Mesendoderm (in vitro differentiated cells): ENCODE results near the gene NOB1.

Experiments used
- DNase-seq: peaks from one replicate; pipeline ENCODE4 v3.0.0; 2013
- H2AK5ac ChIP-seq: 2 replicates; pipeline ENCODE4 v1.6.1; 2013; ENCODE audit warnings: low read length, inconsistent platforms
- H2BK120ac ChIP-seq: 2 replicates; pipeline ENCODE4 v1.6.1; 2013; ENCODE audit warnings: low read depth, mild to moderate bottlenecking, low read length, moderate library complexity, mixed read lengths
- H2BK15ac ChIP-seq: replicated peaks from 2 replicates; pipeline ENCODE4 v1.6.1; 2013; ENCODE audit warnings: low read depth, mild to moderate bottlenecking, moderate library complexity
- H2BK5ac ChIP-seq: 2 replicates; pipeline ENCODE4 v1.6.1; 2013; ENCODE audit warnings: low read length, inconsistent platforms
- H3K18ac ChIP-seq: 2 replicates; pipeline ENCODE4 v1.6.1; 2013; ENCODE audit warnings: mild to moderate bottlenecking, low read length, mixed read lengths
- H3K23ac ChIP-seq: one replicate; pipeline ENCODE4 v1.6.1; 2013; ENCODE audit warnings: low read length
- H3K27ac ChIP-seq: 2 replicates; pipeline ENCODE4 v1.5.1; 2013; ENCODE audit warnings: low read depth, mild to moderate bottlenecking, inconsistent platforms, low read length, moderate library complexity
- H3K27me3 ChIP-seq: 2 replicates; pipeline ENCODE4 v1.6.1; 2013; ENCODE audit warnings: low read length, control low read depth, mild to moderate bottlenecking, inconsistent platforms; ENCODE audit not compliant: insufficient read depth, poor library complexity
- H3K36me3 ChIP-seq: 2 replicates; pipeline ENCODE4 v1.6.1; 2013; ENCODE audit warnings: low read length, inconsistent platforms; ENCODE audit not compliant: control insufficient read depth, insufficient read depth
- H3K4ac ChIP-seq: one replicate; pipeline ENCODE4 v1.6.1; 2013; ENCODE audit warnings: low read depth, mild to moderate bottlenecking, low read length, moderate library complexity
- H3K4me1 ChIP-seq: 2 replicates; pipeline ENCODE4 v1.6.1; 2013; ENCODE audit warnings: low read depth, low read length, inconsistent platforms; ENCODE audit not compliant: control insufficient read depth
- H3K4me2 ChIP-seq: 2 replicates; pipeline ENCODE4 v1.6.1; 2013; ENCODE audit warnings: low read length
- H3K4me3 ChIP-seq: 2 replicates; pipeline ENCODE4 v1.5.1; 2013; ENCODE audit warnings: mild to moderate bottlenecking, low read length
- H3K56ac ChIP-seq: one replicate; pipeline ENCODE4 v1.6.1; 2013; ENCODE audit warnings: low read length
- H3K79me1 ChIP-seq: 2 replicates; pipeline ENCODE4 v1.6.1; 2013; ENCODE audit warnings: low read length, inconsistent platforms
- H3K79me2 ChIP-seq: 2 replicates; pipeline ENCODE4 v1.6.1; 2013; ENCODE audit warnings: mild to moderate bottlenecking, low read length; ENCODE audit not compliant: control insufficient read depth, insufficient read depth
- H3K9ac ChIP-seq: 2 replicates; pipeline ENCODE4 v1.6.1; 2013; ENCODE audit warnings: low read length, inconsistent platforms
- H4K5ac ChIP-seq: one replicate; pipeline ENCODE4 v1.6.1; 2013; ENCODE audit warnings: low read length
- H4K8ac ChIP-seq: one replicate; pipeline ENCODE4 v1.6.1; 2013; ENCODE audit warnings: low read depth, mild to moderate bottlenecking, control low read depth, low read length, moderate library complexity
- WGBS: extraction: QIAGEN DNeasy Blood & Tissue Kit; methylation state at CpG from one replicate; pipeline ENCODE4 v1.1.7; 2013; ENCODE audit warnings: low lambda C conversion rate, missing lambda C conversion rate; ENCODE audit not compliant: insufficient coverage; ENCODE audit errors: extremely low coverage; 5-methylcytosine and 5-hydroxymethylcytosine counted together

NOB1 gene

GRCh38 chr16:69779724-69780123, 25.0 kb upstream of the NOB1 start:
- DNase-seq, result no peak
- Histone ChIP-seq H2BK5ac (no peak overlapping the region), H3K56ac (no peak overlapping the region), H2BK15ac (no peak overlapping the region), H3K4me2 (no peak overlapping the region), H3K9ac (no peak overlapping the region), H3K79me2 (peaks cover 1% of the 10 kb centered on the region), H3K23ac (no peak overlapping the region), H3K36me3 (no peaks in the 10 kb centered on the region), H3K4me3 (no peak overlapping the region), H4K5ac (no peak overlapping the region), H3K18ac (no peak overlapping the region), H3K27me3 (no peaks in the 10 kb centered on the region), H3K4me1 (no peaks in the 10 kb centered on the region), H4K8ac (no peak overlapping the region), H2AK5ac (no peak overlapping the region), H3K4ac (no peak overlapping the region), H2BK120ac (no peak overlapping the region), H3K27ac (no peak overlapping the region), H3K79me1 (peaks cover 7% of the 10 kb centered on the region)
- WGBS, result no CpG with 5 or more reads among the region's 2 CpGs

DNA sequence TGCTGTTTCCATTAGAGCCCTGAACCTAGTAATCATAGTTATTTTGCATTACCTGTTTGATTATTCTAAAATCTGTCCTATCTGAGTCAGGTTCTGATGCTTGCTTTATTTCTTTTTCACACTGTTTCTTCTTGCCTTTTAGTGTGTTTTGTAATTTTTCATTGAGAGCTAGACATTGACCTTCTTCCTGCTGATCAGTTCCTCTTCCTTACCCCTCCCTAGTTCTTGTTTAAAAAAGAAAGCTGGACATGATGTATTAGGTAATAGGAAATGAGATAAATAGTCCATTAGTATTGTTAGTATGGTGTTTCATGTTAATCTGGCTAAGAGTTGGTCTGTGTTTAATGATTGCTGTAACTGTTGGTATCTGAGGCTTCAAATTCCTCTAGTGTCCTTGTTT, 20.8 kb upstream of the NOB1 start:
- H3K79me2 ChIP-seq, result peaks cover 3% of the 10 kb centered on the region
- no peaks in the 10 kb centered on the region for H3K4me1 ChIP-seq
- no peak overlapping the region for H3K4ac ChIP-seq
- no peak overlapping the region for H3K4me2 ChIP-seq
- H2AK5ac ChIP-seq, result no peak overlapping the region
- no peak overlapping the region for H3K27ac ChIP-seq
- peaks cover 14% of the 10 kb centered on the region for H3K79me1 ChIP-seq
- no peak overlapping the region for H3K56ac ChIP-seq
- DNase-seq, result no peak
- H4K5ac ChIP-seq, result no peak overlapping the region
- H3K23ac ChIP-seq, result no peak overlapping the region
- no peak overlapping the region for H4K8ac ChIP-seq
- no peaks in the 10 kb centered on the region for H3K36me3 ChIP-seq
- no peak overlapping the region for H2BK15ac ChIP-seq
- H3K27me3 ChIP-seq, result no peaks in the 10 kb centered on the region
- H3K18ac ChIP-seq, result no peak overlapping the region
- no peak overlapping the region for H2BK5ac ChIP-seq
- H2BK120ac ChIP-seq, result no peak overlapping the region
- no peak overlapping the region for H3K9ac ChIP-seq
- H3K4me3 ChIP-seq, result no peak overlapping the region

DNA sequence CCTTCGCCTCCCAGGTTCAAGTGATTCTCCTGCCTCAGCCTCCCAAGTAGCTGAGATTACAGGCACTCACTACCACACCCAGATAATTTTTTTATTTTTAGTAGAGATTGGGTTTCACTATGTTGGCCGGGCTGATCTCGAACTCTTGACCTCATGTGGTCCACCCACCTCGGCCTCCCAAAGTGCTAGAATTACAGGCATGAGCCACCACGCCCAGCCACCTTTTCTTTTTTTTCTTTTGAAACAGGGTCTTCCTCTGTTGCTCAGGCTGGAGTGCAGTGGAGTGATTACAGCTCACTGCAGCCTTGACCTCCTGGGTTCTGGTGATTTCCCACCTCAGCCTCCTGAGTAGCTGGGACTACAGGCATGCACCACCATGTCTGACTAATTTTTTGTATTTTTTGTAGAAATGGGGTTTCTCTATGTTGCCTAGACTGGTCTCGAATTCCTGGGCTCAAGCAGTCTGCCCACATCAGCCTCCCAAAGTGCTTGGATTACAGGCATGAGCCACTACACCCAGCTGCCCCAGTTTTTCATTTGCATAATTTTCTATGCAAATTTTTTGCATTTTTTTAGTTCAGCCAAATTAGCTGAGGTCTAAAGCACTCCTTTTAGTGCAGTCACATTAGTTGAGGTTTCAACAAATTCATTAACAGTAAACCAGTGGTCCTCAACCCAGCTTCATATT, 18.7 kb upstream of the NOB1 start:
- Histone ChIP-seq H3K27ac (no peak overlapping the region), H3K79me1 (peaks cover 17% of the 10 kb centered on the region), H3K56ac (no peak overlapping the region), H3K27me3 (no peaks in the 10 kb centered on the region), H3K4ac (no peak overlapping the region), H4K5ac (no peak overlapping the region), H2BK5ac (no peak overlapping the region), H2BK120ac (no peak overlapping the region), H3K4me1 (no peaks in the 10 kb centered on the region), H3K18ac (no peak overlapping the region), H3K4me2 (no peak overlapping the region), H3K23ac (no peak overlapping the region), H3K9ac (no peak overlapping the region), H2AK5ac (no peak overlapping the region), H2BK15ac (no peak overlapping the region), H3K36me3 (no peaks in the 10 kb centered on the region), H3K79me2 (peaks cover 5% of the 10 kb centered on the region), H4K8ac (no peak overlapping the region), H3K4me3 (no peak overlapping the region)
- no CpG with 5 or more reads among the region's 6 CpGs for WGBS
- DNase-seq, result no peak

DNA sequence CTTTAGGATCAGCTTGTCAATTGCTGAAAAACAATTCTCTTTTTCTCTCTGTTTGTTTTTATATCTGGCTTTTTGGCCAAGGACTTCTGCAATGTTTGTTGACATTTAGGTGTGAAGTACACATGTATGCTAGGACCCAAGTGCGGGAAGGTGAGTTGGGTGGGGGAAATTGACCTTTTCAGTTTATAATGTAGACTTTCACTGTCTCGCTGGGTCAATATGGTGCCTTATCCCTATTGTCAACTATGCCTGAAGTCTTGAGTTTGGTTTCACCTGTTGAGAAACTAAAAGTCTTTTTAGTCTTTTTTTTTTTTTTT, 16.9 kb upstream of the NOB1 start:
- WGBS, result no CpG with 5 or more reads among the region's 2 CpGs
- H3K23ac ChIP-seq, result no peak overlapping the region
- no peak overlapping the region for H2BK15ac ChIP-seq
- H3K56ac ChIP-seq, result no peak overlapping the region
- peaks cover 17% of the 10 kb centered on the region for H3K79me1 ChIP-seq
- H4K5ac ChIP-seq, result no peak overlapping the region
- H4K8ac ChIP-seq, result no peak overlapping the region
- no peak for DNase-seq
- H3K9ac ChIP-seq, result no peak overlapping the region
- H3K27me3 ChIP-seq, result no peaks in the 10 kb centered on the region
- H2BK120ac ChIP-seq, result no peak overlapping the region
- no peak overlapping the region for H2AK5ac ChIP-seq
- H3K18ac ChIP-seq, result no peak overlapping the region
- no peak overlapping the region for H3K4ac ChIP-seq
- H2BK5ac ChIP-seq, result no peak overlapping the region
- no peaks in the 10 kb centered on the region for H3K36me3 ChIP-seq
- peaks cover 5% of the 10 kb centered on the region for H3K79me2 ChIP-seq
- no peaks in the 10 kb centered on the region for H3K4me1 ChIP-seq
- H3K27ac ChIP-seq, result no peak overlapping the region
- H3K4me2 ChIP-seq, result no peak overlapping the region
- H3K4me3 ChIP-seq, result no peak overlapping the region

DNA sequence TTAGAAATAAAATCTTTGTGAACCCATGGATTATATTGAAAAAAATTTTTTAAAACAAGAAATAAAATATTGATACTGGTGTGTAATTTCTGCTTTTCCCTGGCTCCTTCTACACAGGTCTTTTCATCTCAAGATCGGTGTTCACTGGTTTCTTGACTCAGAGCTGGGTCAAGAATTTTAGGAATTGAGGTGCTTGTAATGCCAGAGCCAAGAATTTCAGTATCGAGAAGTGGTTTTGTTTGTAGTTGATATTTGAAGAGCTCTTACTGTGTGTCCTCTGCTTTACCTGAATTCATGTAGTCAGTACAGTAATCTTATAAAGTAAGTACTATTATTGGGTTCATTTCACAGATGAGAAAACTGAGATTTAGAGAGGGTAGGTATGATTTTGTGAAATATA, 14.7 kb upstream of the NOB1 start:
- Histone ChIP-seq H4K8ac (no peak overlapping the region), H3K27me3 (no peaks in the 10 kb centered on the region), H2BK15ac (no peak overlapping the region), H3K18ac (no peak overlapping the region), H3K4me2 (no peak overlapping the region), H3K4me1 (no peaks in the 10 kb centered on the region), H3K4me3 (no peak overlapping the region), H3K36me3 (no peaks in the 10 kb centered on the region), H2BK120ac (no peak overlapping the region), H3K79me1 (peaks cover 19% of the 10 kb centered on the region), H4K5ac (no peak overlapping the region), H3K9ac (no peak overlapping the region), H3K56ac (no peak overlapping the region), H3K23ac (no peak overlapping the region), H3K79me2 (peaks cover 3% of the 10 kb centered on the region), H2BK5ac (no peak overlapping the region), H3K27ac (no peak overlapping the region), H2AK5ac (no peak overlapping the region), H3K4ac (no peak overlapping the region)
- WGBS, result no CpG with 5 or more reads among the region's 2 CpGs
- DNase-seq, result no peak

DNA sequence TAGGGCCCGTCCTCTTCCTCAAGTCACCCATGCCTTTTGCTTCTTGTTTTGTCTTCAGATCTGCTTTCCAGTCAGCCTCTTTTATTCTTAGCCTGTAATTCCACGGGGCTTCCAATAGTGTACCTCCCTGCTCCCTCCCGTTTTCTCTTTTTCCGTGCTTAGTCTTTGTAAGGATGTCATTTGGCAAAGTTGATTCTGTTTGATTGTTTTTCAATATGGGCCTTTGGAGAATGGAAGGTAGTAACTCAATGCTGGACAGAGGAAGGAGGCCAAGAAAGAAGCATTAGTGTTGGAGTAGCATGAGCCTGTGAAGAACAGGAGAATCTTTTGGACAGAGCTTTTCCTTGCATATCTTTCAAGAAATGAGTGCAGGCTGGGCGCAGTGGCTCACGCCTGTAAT, 13.9 kb upstream of the NOB1 start:
- H2AK5ac ChIP-seq, result no peak overlapping the region
- no peak overlapping the region for H2BK120ac ChIP-seq
- H3K23ac ChIP-seq, result no peak overlapping the region
- no peaks in the 10 kb centered on the region for H3K36me3 ChIP-seq
- H3K9ac ChIP-seq, result no peak overlapping the region
- no CpG with 5 or more reads among the region's 6 CpGs for WGBS
- DNase-seq, result no peak
- no peak overlapping the region for H3K4me2 ChIP-seq
- H3K56ac ChIP-seq, result no peak overlapping the region
- no peak overlapping the region for H3K27ac ChIP-seq
- H3K79me1 ChIP-seq, result peaks cover 17% of the 10 kb centered on the region
- H2BK5ac ChIP-seq, result no peak overlapping the region
- H4K8ac ChIP-seq, result no peak overlapping the region
- no peak overlapping the region for H2BK15ac ChIP-seq
- no peak overlapping the region for H4K5ac ChIP-seq
- H3K18ac ChIP-seq, result no peak overlapping the region
- no peaks in the 10 kb centered on the region for H3K4me1 ChIP-seq
- H3K4ac ChIP-seq, result no peak overlapping the region
- H3K4me3 ChIP-seq, result no peak overlapping the region
- no peaks in the 10 kb centered on the region for H3K27me3 ChIP-seq
- peaks cover 6% of the 10 kb centered on the region for H3K79me2 ChIP-seq
